Central memory CD8-positive, alpha-beta T cell (primary cell): Measurements from ENCODE around the gene FABP3.
A peak's percentile ranks its signal among the peaks of the same experiment; 100 is the strongest.

ENCODE experiments used
- ATAC-seq: fragments of 150-1000 bp; cut with Tn5 transposase; replicated peaks from 2 replicates; pipeline ENCODE4 v1.10.0; 2022; ENCODE audit warnings: mild to moderate bottlenecking, moderate FRiP score, moderate number of reproducible peaks; ENCODE audit not compliant: poor library complexity, severe bottlenecking; ENCODE audit errors: extremely low read depth
- DNase-seq, 2 donors: peaks; one replicate each; pipeline ENCODE4 v3.0.0; 2021; ENCODE audit warnings: low spot score in 2 of 2
- H3K27ac Mint-ChIP-seq: one replicate; pipeline ENCODE4 v1.8.0; 2022; ENCODE audit warnings: low read depth, mild to moderate bottlenecking, moderate library complexity, mixed read lengths
- H3K27me3 Mint-ChIP-seq: one replicate; pipeline ENCODE4 v1.8.0; 2022; ENCODE audit warnings: mixed read lengths
- H3K36me3 Mint-ChIP-seq: one replicate; pipeline ENCODE4 v1.8.0; 2022; ENCODE audit warnings: mild to moderate bottlenecking, moderate library complexity, mixed read lengths; ENCODE audit not compliant: insufficient read depth
- H3K4me1 Mint-ChIP-seq: one replicate; pipeline ENCODE4 v1.8.0; 2022; ENCODE audit warnings: mixed read lengths
- H3K4me3 Mint-ChIP-seq: one replicate; pipeline ENCODE4 v1.8.0; 2022; ENCODE audit warnings: mild to moderate bottlenecking, moderate library complexity, mixed read lengths
- H3K9me3 Mint-ChIP-seq: one replicate; pipeline ENCODE4 v1.8.0; 2022; ENCODE audit warnings: mixed read lengths

FABP3 gene

GRCh38 chr1:31376375-31377134, 3.7 kb upstream of the FABP3 start:
- Mint-ChIP-seq H3K27ac (no peak overlapping the region), H3K27me3 (peaks cover 12% of the 10 kb centered on the region), H3K36me3 (no peaks in the 10 kb centered on the region), H3K4me1 (peaks cover 21% of the 10 kb centered on the region), H3K9me3 (no peaks in the 10 kb centered on the region), H3K4me3 (no peak overlapping the region)
- DNase-seq: no peak
- no peak for ATAC-seq

DNA sequence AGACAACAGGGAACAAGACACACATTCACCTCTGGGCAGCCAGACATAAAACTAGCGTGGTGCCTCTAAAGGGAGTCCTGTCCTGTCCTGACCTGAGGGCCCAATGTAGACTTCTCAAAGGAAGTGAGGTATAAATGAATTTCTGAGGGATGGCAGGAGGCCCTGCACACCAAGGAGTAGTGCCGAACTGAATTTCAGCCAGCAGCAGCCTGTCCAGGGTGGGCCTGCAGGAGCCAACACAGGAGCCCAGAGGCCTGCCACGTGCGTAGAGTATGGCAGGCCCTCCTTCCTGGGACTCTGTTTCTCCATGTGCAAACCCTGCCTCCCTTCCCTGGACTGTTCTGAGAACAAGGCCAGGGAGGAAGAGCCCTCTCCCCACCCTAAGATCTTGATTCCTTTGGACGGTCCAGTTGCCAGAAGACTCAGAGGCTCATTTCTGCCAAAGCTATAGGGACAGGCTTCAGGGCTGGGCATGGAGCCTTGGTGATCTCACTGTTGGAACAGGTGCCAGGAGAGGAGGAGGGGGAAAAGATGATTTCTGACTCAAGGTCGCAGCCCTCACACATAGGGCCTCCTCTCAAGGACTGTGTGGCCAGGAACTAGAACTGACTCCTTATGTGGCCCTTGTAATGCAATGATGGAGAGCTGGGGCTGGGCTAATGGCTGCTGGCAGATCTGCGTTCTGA, 1.8 kb upstream of the FABP3 start:
- DNase-seq: no peak
- ATAC-seq: no peak
- Mint-ChIP-seq H3K27me3 (no peaks in the 10 kb centered on the region), H3K36me3 (peaks cover 4% of the 10 kb centered on the region), H3K27ac (peak overlapping the region; percentile 50), H3K9me3 (no peaks in the 10 kb centered on the region), H3K4me1 (peaks cover 21% of the 10 kb centered on the region), H3K4me3 (peak overlapping the region; percentile 83)

DNA sequence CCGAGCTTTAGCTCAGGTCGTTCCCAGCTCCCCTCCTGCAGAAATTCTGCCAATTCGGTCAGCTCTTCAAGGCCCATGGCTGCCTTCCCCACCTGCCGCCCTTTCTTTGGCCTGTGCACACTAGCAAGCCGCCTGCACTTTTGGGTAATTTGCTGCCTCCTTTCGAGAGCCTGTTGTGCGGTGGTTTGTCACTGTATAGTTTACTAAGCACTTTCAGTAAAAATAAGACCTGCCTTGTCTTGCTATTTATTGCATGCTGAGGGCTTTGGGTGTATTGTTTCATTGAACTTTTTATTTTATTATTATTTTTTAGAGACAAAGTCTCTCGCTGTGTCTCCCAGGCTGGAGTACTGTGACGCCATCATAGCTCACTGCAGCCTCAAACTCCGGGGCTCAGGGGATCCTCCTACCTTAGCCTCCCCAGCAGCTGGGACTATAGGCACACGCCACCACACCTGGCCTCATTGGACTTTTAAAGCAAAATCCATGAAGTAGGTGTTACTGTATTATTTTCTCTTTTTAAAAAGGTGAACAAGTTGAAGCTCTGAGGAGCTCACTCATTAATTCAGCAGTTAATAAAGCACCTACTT, 1.1 kb upstream of the FABP3 start:
- Mint-ChIP-seq H3K36me3 (peaks cover 4% of the 10 kb centered on the region), H3K4me1 (peaks cover 21% of the 10 kb centered on the region), H3K4me3 (peak overlapping the region; percentile 83), H3K9me3 (no peaks in the 10 kb centered on the region), H3K27ac (peak overlapping the region; percentile 50), H3K27me3 (no peaks in the 10 kb centered on the region)
- DNase-seq: no peak
- no peak for ATAC-seq

DNA sequence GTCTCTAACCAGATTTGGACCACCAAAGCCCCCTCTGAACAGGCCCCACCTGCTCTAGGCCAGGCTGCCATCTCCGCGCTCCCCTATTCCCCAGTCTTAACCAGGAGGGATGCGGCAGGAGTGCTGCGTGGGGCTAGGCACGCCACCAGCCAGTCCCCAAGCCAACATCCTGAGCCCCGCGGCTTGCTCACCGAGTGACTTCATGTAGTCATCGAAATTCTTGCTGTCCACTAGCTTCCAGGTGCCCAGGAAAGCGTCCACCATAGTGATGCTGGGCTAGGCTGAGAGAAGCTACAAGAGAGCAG, 173 bp downstream of the FABP3 start:
- Mint-ChIP-seq H3K4me3 (peak overlapping the region; percentile 83), H3K4me1 (peaks cover 21% of the 10 kb centered on the region), H3K9me3 (no peaks in the 10 kb centered on the region), H3K27ac (no peak overlapping the region), H3K36me3 (peaks cover 6% of the 10 kb centered on the region), H3K27me3 (no peaks in the 10 kb centered on the region)
- DNase-seq (no peak), ATAC-seq (no peak)

DNA sequence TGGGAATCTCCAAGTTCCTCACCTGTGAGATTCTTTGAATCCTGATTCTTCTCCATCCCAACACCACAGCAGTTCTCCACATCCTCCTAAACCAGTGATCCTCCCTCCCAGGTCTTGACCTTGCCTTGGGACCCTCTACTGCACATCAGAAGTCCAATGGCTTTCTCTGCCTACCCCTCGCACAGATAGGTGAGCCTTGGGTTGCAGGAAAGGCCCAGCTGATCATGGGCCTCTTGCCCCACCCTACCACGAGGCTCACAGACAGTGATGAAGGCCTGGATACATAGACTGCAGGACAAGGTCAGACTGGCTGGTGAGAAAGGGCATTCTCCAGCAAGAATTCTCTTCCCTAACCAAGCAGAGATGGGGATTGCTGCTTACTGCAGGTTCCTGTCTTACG, 825 bp downstream of the FABP3 start:
- Mint-ChIP-seq H3K36me3 (peaks cover 6% of the 10 kb centered on the region), H3K27me3 (no peaks in the 10 kb centered on the region), H3K9me3 (no peaks in the 10 kb centered on the region), H3K4me3 (no peak overlapping the region), H3K27ac (no peak overlapping the region), H3K4me1 (peaks cover 21% of the 10 kb centered on the region)
- no peak for DNase-seq
- no peak for ATAC-seq

DNA sequence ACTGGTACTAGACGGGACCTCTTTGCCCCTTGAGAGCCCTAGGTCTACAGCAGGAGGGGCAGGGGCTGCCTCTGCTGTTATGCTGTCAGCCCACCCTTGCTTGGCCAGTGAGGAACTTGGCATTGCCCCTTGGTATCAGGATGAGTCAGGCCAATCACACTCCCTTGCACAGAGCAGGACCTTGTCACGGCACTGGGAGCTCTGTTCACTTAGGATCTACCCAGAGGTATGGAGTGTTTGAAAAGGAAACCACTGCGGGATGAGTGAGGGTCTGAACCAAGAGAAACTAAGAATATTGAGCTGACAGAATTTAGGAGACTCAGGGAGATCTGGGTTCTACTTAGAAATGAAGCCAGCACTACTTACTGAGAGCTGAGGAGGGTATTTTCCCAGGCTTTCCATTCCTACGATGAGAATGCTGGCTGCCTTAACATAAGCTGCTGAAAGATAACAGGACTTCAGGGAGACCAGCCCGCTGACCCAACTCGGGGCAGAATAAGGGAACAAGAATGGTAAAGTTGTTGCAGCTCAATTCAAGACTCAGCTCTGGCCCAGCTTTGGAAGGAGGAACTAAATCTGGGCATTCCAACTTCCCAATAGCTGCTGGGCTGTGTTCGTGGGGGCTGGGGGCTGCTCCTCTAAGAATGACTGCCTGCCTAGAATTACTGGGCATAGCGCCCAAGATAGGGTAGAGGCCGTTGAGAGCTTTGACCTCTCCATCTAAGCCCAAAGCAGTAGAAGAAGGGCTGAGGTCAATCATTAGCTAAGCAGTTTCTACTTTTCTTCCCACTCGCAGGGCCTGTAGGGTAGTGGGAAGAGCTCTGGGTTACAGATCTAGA, 1.5 kb downstream of the FABP3 start:
- Mint-ChIP-seq H3K27ac (no peak overlapping the region), H3K36me3 (peaks cover 7% of the 10 kb centered on the region), H3K9me3 (no peaks in the 10 kb centered on the region), H3K4me1 (peaks cover 21% of the 10 kb centered on the region), H3K27me3 (no peaks in the 10 kb centered on the region), H3K4me3 (no peak overlapping the region)
- DNase-seq: no peak
- ATAC-seq: no peak

DNA sequence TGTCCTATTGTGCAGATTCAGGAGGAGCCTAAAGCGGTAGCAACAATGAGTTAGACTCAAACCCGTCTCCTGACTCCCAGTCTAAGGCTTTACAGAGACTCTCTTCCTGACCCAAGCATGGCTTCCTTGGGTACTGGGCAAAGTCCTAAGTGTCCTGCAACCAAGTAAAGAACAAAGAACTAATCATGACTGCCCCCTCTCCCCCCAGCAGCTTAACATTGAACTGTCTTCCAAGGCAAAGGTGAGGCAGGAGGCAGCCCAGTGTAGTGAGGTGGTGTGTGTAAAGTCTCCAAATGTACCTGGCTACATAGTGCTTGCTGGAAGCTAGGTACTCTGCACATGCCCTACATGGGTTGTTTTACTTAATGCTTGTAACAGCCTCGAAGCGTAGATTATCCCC, 2.3 kb downstream of the FABP3 start:
- Mint-ChIP-seq H3K27me3 (no peaks in the 10 kb centered on the region), H3K4me3 (no peak overlapping the region), H3K36me3 (peaks cover 7% of the 10 kb centered on the region), H3K27ac (no peak overlapping the region), H3K9me3 (no peaks in the 10 kb centered on the region), H3K4me1 (peaks cover 21% of the 10 kb centered on the region)
- ATAC-seq (no peak), DNase-seq (no peak)

- H3K9me3 Mint-ChIP-seq: no peaks in the 10 kb centered on the region
- DNase-seq (no peak), ATAC-seq (no peak)
- no peak overlapping the region for H3K4me3 Mint-ChIP-seq
- H3K4me1 Mint-ChIP-seq: peaks cover 21% of the 10 kb centered on the region
- peaks cover 9% of the 10 kb centered on the region for H3K36me3 Mint-ChIP-seq
- no peaks in the 10 kb centered on the region for H3K27me3 Mint-ChIP-seq
- H3K27ac Mint-ChIP-seq: no peak overlapping the region
Observed at GRCh38 chr1:31370021-31370420, 2.9 kb downstream of the FABP3 start.

GRCh38 chr1:31368611-31369107, 4.2 kb downstream of the FABP3 start:
- DNase-seq: no peak
- ATAC-seq: no peak
- H3K36me3 Mint-ChIP-seq: peaks cover 20% of the 10 kb centered on the region
- no peaks in the 10 kb centered on the region for H3K9me3 Mint-ChIP-seq
- H3K27me3 Mint-ChIP-seq: no peaks in the 10 kb centered on the region
- H3K27ac Mint-ChIP-seq: no peak overlapping the region
- peaks cover 16% of the 10 kb centered on the region for H3K4me1 Mint-ChIP-seq
- H3K4me3 Mint-ChIP-seq: no peak overlapping the region

GRCh38 chr1:31366796-31367195, 6.1 kb downstream of the FABP3 start:
- no peak for DNase-seq
- peaks cover 25% of the 10 kb centered on the region for H3K36me3 Mint-ChIP-seq
- H3K4me1 Mint-ChIP-seq: peaks cover under 1% of the 10 kb centered on the region
- H3K4me3 Mint-ChIP-seq: no peak overlapping the region
- no peak for ATAC-seq
- H3K9me3 Mint-ChIP-seq: no peaks in the 10 kb centered on the region
- no peaks in the 10 kb centered on the region for H3K27me3 Mint-ChIP-seq
- no peak overlapping the region for H3K27ac Mint-ChIP-seq

- Mint-ChIP-seq H3K9me3 (no peaks in the 10 kb centered on the region), H3K27me3 (no peaks in the 10 kb centered on the region), H3K4me1 (no peaks in the 10 kb centered on the region), H3K36me3 (peaks cover 27% of the 10 kb centered on the region), H3K27ac (no peak overlapping the region), H3K4me3 (no peak overlapping the region)
- DNase-seq (no peak), ATAC-seq (no peak)
Observed at GRCh38 chr1:31364561-31365250, 8.2 kb downstream of the FABP3 start.

DNA sequence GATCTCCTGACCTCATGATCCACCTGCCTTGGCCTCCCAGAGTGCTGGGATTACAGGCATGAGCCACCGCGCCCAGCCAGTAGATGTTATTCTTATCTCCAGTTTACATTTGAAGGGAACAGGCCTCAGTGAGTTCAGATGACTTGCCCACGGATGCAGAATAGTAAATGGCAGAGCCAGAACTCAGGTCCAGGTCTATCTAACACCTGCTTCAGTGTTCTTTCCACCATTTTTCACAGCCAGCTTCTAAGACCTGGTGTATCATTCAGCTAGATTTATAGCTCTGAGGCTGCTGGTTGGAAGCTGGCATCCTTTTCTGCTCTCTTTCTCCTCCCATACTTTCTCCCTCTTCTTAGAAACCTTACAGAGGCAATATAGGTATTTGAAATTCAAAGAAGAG, 10.8 kb downstream of the FABP3 start:
- ATAC-seq (no peak), DNase-seq (no peak)
- Mint-ChIP-seq H3K36me3 (peaks cover 27% of the 10 kb centered on the region), H3K4me1 (no peaks in the 10 kb centered on the region), H3K9me3 (no peaks in the 10 kb centered on the region), H3K27me3 (no peaks in the 10 kb centered on the region), H3K27ac (no peak overlapping the region), H3K4me3 (no peak overlapping the region)
